Smooth muscle cell (in vitro differentiated cells): ENCODE results near the gene RPL32. TPM values are rescaled to one million over a fixed set of nuclear protein-coding genes. Genes with fewer than 3 reads are reported as not detected.

Experiments used
- DNase-seq: peaks from one replicate; lab custom pipeline; 2025; ENCODE audit not compliant: unreplicated experiment; lab: John Stamatoyannopoulos, UW
- H2AFZ ChIP-seq: fragments of 200-600 bp; sonication (generic); 2 replicates; pipeline ENCODE4 v1.6.0; 2016; ENCODE audit warnings: antibody characterized with exemption, low read depth, mild to moderate bottlenecking
- H3F3A ChIP-seq: fragments of 200-600 bp; sonication (generic); 2 replicates; pipeline ENCODE4 v1.6.0; 2017; ENCODE audit warnings: antibody characterized with exemption, low read depth
- H3K27ac ChIP-seq: fragments of 200-600 bp; sonication (generic); 2 replicates; pipeline ENCODE4 v1.5.1; 2016; ENCODE audit warnings: low read depth, mild to moderate bottlenecking
- H3K27me3 ChIP-seq: fragments of 200-600 bp; sonication (generic); 2 replicates; pipeline ENCODE4 v1.6.1; 2016; ENCODE audit warnings: low read depth, mild to moderate bottlenecking
- H3K36me3 ChIP-seq: fragments of 200-600 bp; sonication (generic); 2 replicates; pipeline ENCODE4 v1.5.1; 2016; ENCODE audit warnings: low read depth
- H3K4me1 ChIP-seq: fragments of 200-600 bp; sonication (generic); 2 replicates; pipeline ENCODE4 v1.5.1; 2016; ENCODE audit warnings: low read depth
- H3K4me2 ChIP-seq: fragments of 200-600 bp; sonication (generic); 2 replicates; pipeline ENCODE4 v1.6.0; 2016; ENCODE audit warnings: mild to moderate bottlenecking
- H3K4me3 ChIP-seq: fragments of 200-600 bp; sonication (generic); 2 replicates; pipeline ENCODE4 v1.5.1; 2016; ENCODE audit warnings: mild to moderate bottlenecking
- H3K79me2 ChIP-seq: fragments of 200-600 bp; sonication (generic); 2 replicates; pipeline ENCODE4 v1.6.0; 2016; ENCODE audit warnings: low read depth, mild to moderate bottlenecking
- H3K9ac ChIP-seq: fragments of 200-600 bp; sonication (generic); 2 replicates; pipeline ENCODE4 v1.6.0; 2016; ENCODE audit warnings: low read depth
- H3K9me3 ChIP-seq: fragments of 200-600 bp; sonication (generic); replicated peaks from 2 replicates; pipeline ENCODE4 v1.5.1; 2016; ENCODE audit warnings: low read depth
- H4K20me1 ChIP-seq: fragments of 200-600 bp; sonication (generic); 2 replicates; pipeline ENCODE4 v1.6.0; 2016; ENCODE audit warnings: low read depth
- WGBS: methylation state at CpG from one replicate; pipeline ENCODE4 v1.1.7; 2016; ENCODE audit warnings: low lambda C conversion rate; 5-methylcytosine and 5-hydroxymethylcytosine counted together
- polyA plus RNA-seq: library from polyadenylated mRNA; unstranded; fragments of >200 nt; fragmentation: Nextera tagmentation; extraction: Ambion mirVana; gene quantifications from 2 replicates; pipeline ENCODE4 v1.2.1, GENCODE V29; 2016
- total RNA-seq: library from RNA; depleted of rRNA; stranded (reverse); fragments of >200 nt; gene quantifications from 2 replicates; pipeline ENCODE4 v1.2.3, GENCODE V29; 2014
- TF ChIP-seq, protein P1 (sequence below): fragments of 200-600 bp; sonication (generic); IDR thresholded peaks from 2 replicates; pipeline ENCODE4 v1.5.1; 2017; ENCODE audit warnings: borderline replicate concordance, mild to moderate bottlenecking, antibody characterized with exemption; ENCODE audit not compliant: insufficient read depth, poor library complexity, severe bottlenecking

The RPL32 gene
- total and polyA plus RNA-seq, 2 experiments from 2014 or later = 744 to 1,486 TPM

GRCh38 chr3:12803371-12803770 lies 38.0 kb downstream of the RPL32 start:
- Histone ChIP-seq H3K27me3 (no peaks in the 10 kb centered on the region), H3F3A (no peaks in the 10 kb centered on the region), H3K4me3 (no peak overlapping the region), H3K79me2 (no peaks in the 10 kb centered on the region), H3K9me3 (no peaks in the 10 kb centered on the region), H2AFZ (no peak overlapping the region), H3K36me3 (no peaks in the 10 kb centered on the region), H3K4me1 (no peaks in the 10 kb centered on the region), H3K4me2 (no peak overlapping the region), H3K27ac (no peak overlapping the region), H4K20me1 (no peaks in the 10 kb centered on the region), H3K9ac (no peak overlapping the region)
- no peak for DNase-seq
- 97% methylated on average over 12 of the region's 12 CpGs for WGBS
- TF ChIP-seq, protein P1, sequence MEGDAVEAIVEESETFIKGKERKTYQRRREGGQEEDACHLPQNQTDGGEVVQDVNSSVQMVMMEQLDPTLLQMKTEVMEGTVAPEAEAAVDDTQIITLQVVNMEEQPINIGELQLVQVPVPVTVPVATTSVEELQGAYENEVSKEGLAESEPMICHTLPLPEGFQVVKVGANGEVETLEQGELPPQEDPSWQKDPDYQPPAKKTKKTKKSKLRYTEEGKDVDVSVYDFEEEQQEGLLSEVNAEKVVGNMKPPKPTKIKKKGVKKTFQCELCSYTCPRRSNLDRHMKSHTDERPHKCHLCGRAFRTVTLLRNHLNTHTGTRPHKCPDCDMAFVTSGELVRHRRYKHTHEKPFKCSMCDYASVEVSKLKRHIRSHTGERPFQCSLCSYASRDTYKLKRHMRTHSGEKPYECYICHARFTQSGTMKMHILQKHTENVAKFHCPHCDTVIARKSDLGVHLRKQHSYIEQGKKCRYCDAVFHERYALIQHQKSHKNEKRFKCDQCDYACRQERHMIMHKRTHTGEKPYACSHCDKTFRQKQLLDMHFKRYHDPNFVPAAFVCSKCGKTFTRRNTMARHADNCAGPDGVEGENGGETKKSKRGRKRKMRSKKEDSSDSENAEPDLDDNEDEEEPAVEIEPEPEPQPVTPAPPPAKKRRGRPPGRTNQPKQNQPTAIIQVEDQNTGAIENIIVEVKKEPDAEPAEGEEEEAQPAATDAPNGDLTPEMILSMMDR = no peak

- no peaks in the 10 kb centered on the region for H3K36me3 ChIP-seq
- H3K4me3 ChIP-seq = no peak overlapping the region
- no peaks in the 10 kb centered on the region for H3F3A ChIP-seq
- TF ChIP-seq, protein P1 = no peak
- H3K79me2 ChIP-seq = no peaks in the 10 kb centered on the region
- H3K27ac ChIP-seq = no peak overlapping the region
- no peaks in the 10 kb centered on the region for H3K9me3 ChIP-seq
- H2AFZ ChIP-seq = no peak overlapping the region
- H3K27me3 ChIP-seq = no peaks in the 10 kb centered on the region
- 98% methylated on average over 7 of the region's 7 CpGs for WGBS
- DNase-seq = no peak
- no peak overlapping the region for H3K4me2 ChIP-seq
- H3K9ac ChIP-seq = no peak overlapping the region
- H4K20me1 ChIP-seq = no peaks in the 10 kb centered on the region
- no peaks in the 10 kb centered on the region for H3K4me1 ChIP-seq
These were observed 41.6 kb downstream of the RPL32 start for GRCh38 chr3:12799525-12800440.

DNA sequence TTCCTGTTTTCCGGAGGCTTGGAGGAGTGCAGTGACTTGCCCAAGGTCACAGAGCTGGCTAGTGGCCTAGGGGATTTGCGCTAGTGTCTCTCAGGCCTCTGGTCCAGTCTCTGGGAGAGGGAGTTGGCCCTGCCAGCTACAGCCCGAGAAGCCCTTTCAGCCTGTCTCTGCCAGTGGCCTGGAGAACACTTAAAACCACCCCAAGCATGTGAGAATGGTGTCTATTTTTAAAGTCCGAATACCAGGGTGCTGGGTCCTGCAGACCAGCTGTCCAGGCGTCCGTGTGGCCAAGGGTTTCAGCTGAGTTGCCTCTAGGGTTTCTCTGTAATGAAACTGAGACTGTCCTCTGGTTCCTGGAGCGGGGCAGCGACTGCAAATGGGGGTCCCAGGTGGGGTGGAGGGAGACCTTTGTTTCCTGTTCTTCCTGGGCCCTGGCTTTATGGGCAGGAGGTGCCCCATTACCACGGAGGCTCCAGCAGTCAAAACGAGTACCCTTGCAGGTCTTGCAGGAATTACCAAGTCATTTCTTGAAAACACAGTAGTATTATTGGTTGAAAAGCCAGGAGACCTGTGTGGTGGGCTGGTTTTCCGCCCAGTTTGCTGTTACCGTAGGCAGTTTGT lies 42.7 kb downstream of the RPL32 start:
- DNase-seq = no peak
- Histone ChIP-seq H3K27me3 (no peaks in the 10 kb centered on the region), H3K4me2 (no peak overlapping the region), H3K4me3 (no peak overlapping the region), H3K27ac (no peak overlapping the region), H3K9me3 (no peaks in the 10 kb centered on the region), H3F3A (no peaks in the 10 kb centered on the region), H4K20me1 (no peaks in the 10 kb centered on the region), H2AFZ (no peak overlapping the region), H3K36me3 (no peaks in the 10 kb centered on the region), H3K9ac (no peak overlapping the region), H3K79me2 (no peaks in the 10 kb centered on the region), H3K4me1 (no peaks in the 10 kb centered on the region)
- TF ChIP-seq, protein P1 = no peak
- 92% methylated on average over 12 of the region's 12 CpGs for WGBS
